ENCODE measurements around the gene CCDC200. TPM values are rescaled to one million over a fixed set of nuclear protein-coding genes. Genes with fewer than 3 reads are reported as not detected.
A peak's percentile ranks its signal among the peaks of the same experiment; 100 is the strongest.
"Not testable (repeated sequence)": the region's sequence is repeated elsewhere in the genome, so short reads cannot be mapped to it uniquely, and the experiment has no call there.

The CCDC200 gene
- polyA plus RNA-seq, 12 donors, result 3.3 to 18.3 (median 7.2) TPM; not detected in 2

DNA sequence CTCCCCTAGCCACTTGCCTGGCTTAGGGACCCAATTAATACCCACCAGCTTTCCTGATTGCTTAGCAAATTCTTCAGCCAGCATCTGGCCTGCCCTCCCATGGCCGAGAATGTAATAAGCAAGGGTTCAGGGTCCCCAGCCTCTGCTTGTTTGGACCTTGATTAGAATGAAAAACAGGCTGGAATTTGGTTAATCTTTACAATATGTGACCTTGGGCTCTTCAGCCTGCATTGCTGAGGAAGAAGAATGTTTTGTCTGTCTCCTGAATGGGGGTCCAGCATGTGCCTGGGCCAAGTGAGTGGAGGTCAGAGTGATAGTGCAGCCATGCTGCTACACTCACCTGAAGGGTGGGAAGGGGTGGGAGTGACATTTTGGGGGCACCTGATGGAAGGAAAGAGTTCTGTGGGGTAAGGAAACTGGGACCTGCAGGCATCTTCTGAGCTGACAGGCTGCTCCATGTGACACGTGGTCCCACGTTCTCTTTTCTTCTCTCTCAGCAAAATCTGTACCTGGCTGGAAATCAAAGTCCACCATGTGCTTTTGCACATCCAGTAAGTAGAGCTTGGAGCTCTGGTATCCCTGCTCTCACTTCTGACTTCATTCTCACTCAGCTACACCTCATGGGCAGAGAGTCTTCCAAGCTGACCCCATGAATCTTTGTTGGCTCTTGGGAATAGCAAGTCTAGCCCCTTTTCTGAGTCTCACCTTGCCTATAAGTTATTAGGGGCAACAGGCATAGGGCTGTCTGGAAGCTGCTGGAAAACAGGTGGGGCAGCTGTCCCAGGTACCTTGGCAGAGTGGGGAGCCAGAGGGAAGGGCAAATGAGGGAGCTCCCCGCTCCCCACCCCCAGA, 11.4 kb downstream of the CCDC200 start:
- DNase-seq, result no peak

GRCh38 chr17:43216369-43216761, 12.1 kb downstream of the CCDC200 start:
- DNase-seq, result no peak

- no peak for DNase-seq
Measured at GRCh38 chr17:43215341-43215740, 13.1 kb downstream of the CCDC200 start.

- no peak for DNase-seq
Measured at GRCh38 chr17:43213545-43213944, 14.9 kb downstream of the CCDC200 start.

- peak; percentile 19 for DNase-seq
Measured at GRCh38 chr17:43212641-43213490, 15.6 kb downstream of the CCDC200 start.

DNA sequence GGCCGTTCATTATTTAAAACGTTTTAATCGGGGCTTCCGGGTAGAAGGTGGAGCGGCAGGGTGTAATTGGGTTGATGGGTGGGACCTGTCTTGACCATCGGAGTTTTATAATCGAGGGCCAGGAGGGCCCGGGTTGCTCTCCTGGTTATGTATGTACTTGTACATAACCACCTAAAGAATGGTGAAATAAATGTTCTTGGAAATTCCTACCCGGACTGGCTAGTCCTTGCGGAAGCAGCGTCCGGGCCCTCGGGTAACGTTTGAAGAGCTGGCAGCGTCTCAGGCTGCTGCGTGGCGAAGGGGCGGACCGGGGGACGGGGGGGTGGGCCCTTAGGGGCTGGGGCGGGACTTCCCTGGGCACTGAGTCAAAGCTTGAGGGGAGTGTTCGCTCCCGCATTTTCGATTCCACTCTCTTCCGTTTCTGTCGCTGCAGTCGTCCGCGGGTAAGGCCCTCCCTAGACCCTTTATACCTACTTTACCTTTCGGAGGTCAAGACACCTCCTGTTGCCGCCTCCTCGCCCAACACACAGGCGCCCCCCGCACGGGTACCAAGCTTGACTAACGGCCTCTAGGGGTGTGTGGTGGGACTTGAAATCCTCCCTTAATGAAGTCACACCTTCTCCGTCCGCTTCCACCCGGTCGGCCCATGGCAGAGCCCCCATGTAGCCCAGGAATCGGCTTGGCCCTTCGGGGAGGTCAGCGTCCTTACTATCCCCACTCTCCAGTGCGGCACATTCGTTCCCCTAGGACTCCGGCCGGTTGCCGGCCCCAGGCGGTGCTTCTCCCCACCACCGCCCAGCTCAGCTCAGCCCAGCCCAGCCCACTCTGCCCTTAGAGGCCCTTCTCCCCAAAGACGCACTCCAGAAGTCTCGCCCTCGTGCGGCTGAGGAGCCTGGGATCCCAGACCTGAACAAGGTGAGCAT, 16.7 kb downstream of the CCDC200 start, which contains the start of gene TMEM106A:
TMEM106A (plus strand) TSS at position 396 of the 923 bp plus-strand sequence. CDS start 1,167 bp downstream, outside the sequence.
- DNase-seq, result peak; percentile 92

DNA sequence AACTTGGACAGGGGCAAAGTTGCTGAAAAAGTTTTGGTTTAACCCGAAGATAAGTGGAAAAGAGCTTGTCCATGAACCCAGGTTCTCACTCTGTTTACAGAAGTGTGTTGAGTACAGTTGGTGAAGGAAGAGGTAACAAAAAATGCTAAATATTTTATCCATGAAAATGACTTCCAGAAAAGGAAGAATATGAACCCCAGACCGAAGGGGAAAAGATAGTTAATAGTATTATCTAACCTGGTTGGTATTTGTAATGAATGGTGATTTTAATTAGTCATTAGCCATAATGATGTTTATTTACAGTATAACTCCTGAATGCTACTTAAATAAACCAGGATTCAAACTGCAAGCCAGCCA, 17.3 kb downstream of the CCDC200 start:
- DNase-seq, result no peak

DNA sequence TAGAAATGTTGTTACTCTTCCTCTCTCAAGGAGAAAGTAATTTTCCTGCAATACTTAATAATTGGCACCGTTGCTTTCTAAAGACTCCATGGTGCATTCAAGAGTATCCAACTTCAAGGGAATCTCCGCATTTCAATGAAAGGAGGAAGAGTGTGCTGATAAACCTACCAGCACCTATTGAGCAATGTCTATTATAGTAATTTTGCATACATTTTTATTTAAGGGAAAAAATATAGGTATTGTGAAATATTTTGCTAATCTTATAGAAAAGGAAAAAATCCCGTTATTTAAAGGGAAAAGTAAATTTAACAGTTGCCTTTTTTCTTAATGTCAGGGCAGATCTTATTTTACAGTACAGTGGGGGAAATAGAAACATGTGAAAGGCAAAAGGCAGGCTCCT, 17.8 kb downstream of the CCDC200 start:
- DNase-seq, result no peak

DNA sequence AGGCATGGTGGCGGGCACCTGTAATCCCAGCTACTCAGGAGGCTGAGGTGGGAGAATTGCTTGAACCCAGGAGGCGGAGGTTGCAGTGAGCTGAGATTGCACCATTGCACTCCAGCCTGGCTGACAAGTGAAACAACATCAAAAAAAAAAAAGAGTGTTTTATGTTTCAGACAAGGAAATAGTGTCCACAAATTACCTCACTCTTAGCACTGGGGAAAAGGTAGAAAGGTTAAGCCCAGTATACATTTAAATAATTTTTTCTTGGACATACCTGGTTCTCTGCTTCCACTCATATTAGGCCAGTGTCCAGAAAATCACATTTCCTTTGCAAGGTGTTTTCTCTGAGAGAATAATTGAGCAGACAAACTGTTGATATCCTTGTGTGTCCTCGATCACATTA, 25.4 kb downstream of the CCDC200 start:
- not testable (repeated sequence) for DNase-seq

GRCh38 chr17:43200127-43200526, 28.3 kb downstream of the CCDC200 start:
- no peak for DNase-seq

- DNase-seq, result no peak
Measured at GRCh38 chr17:43199633-43200032, 28.8 kb downstream of the CCDC200 start.

DNA sequence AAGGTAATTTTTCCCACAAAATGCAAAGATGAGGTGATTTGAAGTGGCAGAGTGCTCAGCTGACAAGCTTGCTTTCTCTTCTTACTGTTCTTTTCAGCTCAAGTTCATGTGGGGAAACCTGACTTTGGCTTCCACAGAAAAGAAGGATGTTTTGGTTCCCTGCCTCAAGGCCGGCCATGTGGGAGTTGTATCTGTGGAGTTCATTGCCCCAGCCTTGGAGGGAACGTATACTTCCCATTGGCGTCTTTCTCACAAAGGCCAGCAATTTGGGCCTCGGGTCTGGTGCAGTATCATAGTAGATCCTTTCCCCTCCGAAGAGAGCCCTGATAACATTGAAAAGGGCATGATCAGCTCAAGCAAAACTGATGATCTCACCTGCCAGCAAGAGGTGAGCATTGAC, 35.2 kb downstream of the CCDC200 start:
- no peak for DNase-seq

DNA sequence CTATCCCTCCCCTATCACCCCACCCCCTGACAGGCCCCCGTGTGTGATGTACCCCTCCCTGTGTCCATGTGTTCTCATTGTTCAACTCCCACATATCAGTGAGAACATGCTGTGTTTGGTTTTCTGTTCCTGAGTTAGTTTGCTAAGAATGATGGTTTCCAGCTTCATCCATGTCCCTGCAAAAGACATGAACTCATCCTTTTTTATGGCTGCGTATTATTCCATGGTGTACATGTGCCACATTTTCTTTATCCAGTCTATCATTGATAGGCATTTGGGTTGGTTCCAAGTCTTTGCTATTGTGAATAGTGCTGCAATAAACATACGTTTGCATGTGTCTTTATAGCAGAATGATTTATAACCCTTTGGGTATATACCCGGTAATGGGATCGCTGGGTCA, 41.8 kb downstream of the CCDC200 start:
- DNase-seq, result not testable (repeated sequence)

- DNase-seq, result no peak
Measured at GRCh38 chr17:43183921-43184320, 44.5 kb downstream of the CCDC200 start.

DNA sequence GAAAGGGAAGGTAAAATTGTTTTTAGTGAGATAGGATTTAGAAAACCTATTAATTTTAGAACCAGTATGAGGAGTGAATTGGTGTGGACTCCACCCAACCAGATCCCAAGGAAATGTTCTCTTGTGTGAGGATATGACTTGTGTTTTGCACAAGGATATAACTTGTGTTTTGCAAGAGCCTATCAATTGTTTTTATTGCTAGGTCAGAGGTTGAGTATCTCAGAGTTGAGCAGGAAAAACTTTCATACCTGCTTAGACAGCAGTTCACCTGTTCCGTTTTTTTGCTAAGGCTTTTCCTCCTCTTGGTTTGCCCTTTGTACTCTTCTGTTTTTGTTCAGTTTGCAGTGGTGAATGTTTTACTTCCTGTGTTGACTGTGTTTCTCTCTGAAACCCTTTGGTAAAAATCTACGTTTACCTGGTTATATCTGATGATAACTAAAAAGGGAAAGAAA, 52.3 kb downstream of the CCDC200 start:
- no peak for DNase-seq

DNA sequence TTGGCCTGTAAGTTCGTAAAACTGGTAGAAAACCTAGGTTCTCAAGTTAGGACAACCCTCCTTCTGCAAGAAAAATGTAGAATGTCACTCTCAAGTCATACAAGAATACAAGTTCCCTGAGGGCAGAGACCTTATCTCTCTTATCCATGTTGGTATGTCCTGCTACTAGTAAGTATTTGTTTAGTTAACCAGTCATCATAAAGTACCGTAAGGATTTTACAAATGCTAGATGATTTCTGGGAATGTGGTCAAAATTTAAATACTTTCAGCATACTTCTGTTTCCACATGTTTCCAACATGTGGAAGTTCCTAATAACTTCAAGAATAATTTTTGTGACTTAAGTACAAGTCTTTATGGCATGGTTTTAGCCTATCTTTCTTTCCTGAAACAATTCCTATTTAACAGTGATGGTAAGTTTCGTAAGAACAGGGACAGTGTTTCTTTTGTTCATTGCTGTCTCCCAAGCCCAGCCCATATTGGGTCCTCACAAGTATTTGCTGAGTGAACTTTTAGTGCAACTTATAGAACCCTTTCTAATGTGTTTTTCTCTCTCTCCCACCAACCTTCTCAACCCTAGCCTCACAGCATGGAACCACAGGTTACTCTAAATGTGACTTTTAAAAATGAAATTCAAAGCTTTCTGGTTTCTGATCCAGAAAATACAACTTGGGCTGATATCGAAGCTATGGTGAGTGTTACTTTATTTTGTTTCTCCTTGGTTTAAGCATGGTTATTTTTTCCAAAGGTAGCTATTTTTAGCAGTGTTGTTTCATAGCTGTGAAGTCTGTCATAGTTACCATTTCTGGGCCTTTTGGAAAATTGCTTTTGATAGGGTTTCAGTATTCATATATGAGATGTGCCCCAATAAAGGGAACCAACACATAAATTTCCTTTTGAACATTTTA, 53.0 kb downstream of the CCDC200 start:
- DNase-seq, result no peak

- peak; percentile 73 for DNase-seq
Measured at GRCh38 chr17:43171586-43172487, 56.6 kb downstream of the CCDC200 start.
